Astrocyte (in vitro differentiated cells and primary cell): Measurements from ENCODE around the gene FLNC. TPM values are rescaled to one million over a fixed set of nuclear protein-coding genes. Genes with fewer than 3 reads are reported as not detected.

Experiments
- DNase-seq: peaks from one replicate; pipeline ENCODE4 v3.0.0-alpha.2; 2010; ENCODE audit warnings: low read depth
- FAIRE-seq: peaks from 2 replicates; lab custom pipeline; 2011; peaks lifted over from hg19 to GRCh38; lab: Jason Lieb, UNC
- H2AFZ ChIP-seq: 2 replicates; pipeline ENCODE4 v1.6.0; 2012; ENCODE audit warnings: low read depth, low read length, inconsistent platforms
- H3K27ac ChIP-seq: 2 replicates; pipeline ENCODE4 v1.5.1; 2011; ENCODE audit warnings: low read depth, low read length, inconsistent platforms
- H3K27me3 ChIP-seq: 2 replicates; pipeline ENCODE4 v1.6.0; 2011; ENCODE audit warnings: low read length, inconsistent platforms; ENCODE audit not compliant: insufficient read depth
- H3K36me3 ChIP-seq: 2 replicates; pipeline ENCODE4 v1.5.1; 2011; ENCODE audit warnings: low read length, inconsistent platforms; ENCODE audit not compliant: insufficient read depth
- H3K4me1 ChIP-seq: 2 replicates; pipeline ENCODE4 v1.5.1; 2011; ENCODE audit warnings: low read length, inconsistent platforms; ENCODE audit not compliant: insufficient read depth
- H3K4me2 ChIP-seq: 2 replicates; pipeline ENCODE4 v1.6.0; 2012; ENCODE audit warnings: low read length, inconsistent platforms
- H3K4me3 ChIP-seq: 2 replicates; pipeline ENCODE4 v1.5.1; 2011; ENCODE audit warnings: low read depth, mild to moderate bottlenecking, low read length, inconsistent platforms; ENCODE audit not compliant: insufficient read depth
- H3K79me2 ChIP-seq: 2 replicates; pipeline ENCODE4 v1.6.0; 2012; ENCODE audit warnings: mild to moderate bottlenecking, low read length, inconsistent platforms; ENCODE audit not compliant: insufficient read depth
- H3K9ac ChIP-seq: 2 replicates; pipeline ENCODE4 v1.6.0; 2012; ENCODE audit warnings: mild to moderate bottlenecking, low read length, inconsistent platforms
- H3K9me3 ChIP-seq: 2 replicates; pipeline ENCODE4 v1.5.1; 2012; ENCODE audit warnings: low read depth, mild to moderate bottlenecking, low read length, inconsistent platforms; ENCODE audit not compliant: insufficient read depth
- H4K20me1 ChIP-seq: 2 replicates; pipeline ENCODE4 v1.6.0; 2012; ENCODE audit warnings: low read length, inconsistent platforms; ENCODE audit not compliant: insufficient read depth
- H3K27ac Mint-ChIP-seq: one replicate; pipeline ENCODE4 v1.8.0; 2021; ENCODE audit warnings: mild to moderate bottlenecking, mixed read lengths; ENCODE audit not compliant: unreplicated experiment
- H3K27me3 Mint-ChIP-seq: one replicate; pipeline ENCODE4 v1.8.0; 2021; ENCODE audit warnings: low read depth, mixed read lengths; ENCODE audit not compliant: unreplicated experiment
- H3K36me3 Mint-ChIP-seq: one replicate; pipeline ENCODE4 v1.8.0; 2021; ENCODE audit warnings: low read depth, mixed read lengths; ENCODE audit not compliant: unreplicated experiment
- H3K4me1 Mint-ChIP-seq: one replicate; pipeline ENCODE4 v1.8.0; 2021; ENCODE audit warnings: low read depth, mixed read lengths; ENCODE audit not compliant: unreplicated experiment
- H3K4me3 Mint-ChIP-seq: one replicate; pipeline ENCODE4 v1.8.0; 2021; ENCODE audit warnings: mild to moderate bottlenecking, moderate library complexity, mixed read lengths; ENCODE audit not compliant: unreplicated experiment
- H3K9me3 Mint-ChIP-seq: one replicate; pipeline ENCODE4 v1.8.0; 2021; ENCODE audit warnings: mild to moderate bottlenecking, mixed read lengths; ENCODE audit not compliant: unreplicated experiment
- CTCF ChIP-seq: IDR thresholded peaks from 2 replicates; pipeline ENCODE4 v1.5.1; 2011; ENCODE audit warnings: low read depth, mild to moderate bottlenecking, inconsistent platforms, low read length, moderate library complexity; ENCODE audit not compliant: insufficient read depth
- EZH2 ChIP-seq: IDR thresholded peaks from 2 replicates; pipeline ENCODE4 v1.6.1; 2012; ENCODE audit warnings: mild to moderate bottlenecking, low read length, inconsistent platforms; ENCODE audit not compliant: insufficient read depth
- total RNA-seq: library from RNA; stranded (reverse); gene quantifications from 2 replicates; pipeline ENCODE4 v1.2.1, GENCODE V29; 2021

The FLNC gene
- total RNA-seq, 1 donor from 2014 or later: 364 TPM

GRCh38 chr7:128833148-128833945, 3.1 kb downstream of the FLNC start:
- Histone ChIP-seq H4K20me1 (peaks cover 70% of the 10 kb centered on the region), H3K79me2 (peaks cover 76% of the 10 kb centered on the region), H3K27me3 (no peaks in the 10 kb centered on the region), H2AFZ (no peak overlapping the region), H3K4me2 (peak overlapping the region; percentile 99), H3K27ac (peak overlapping the region; percentile 90), H3K9me3 (no peaks in the 10 kb centered on the region), H3K4me3 (peak overlapping the region; percentile 93), H3K9ac (peak overlapping the region; percentile 93), H3K36me3 (peaks cover 20% of the 10 kb centered on the region), H3K4me1 (peaks cover 58% of the 10 kb centered on the region)
- TF ChIP-seq CTCF (no peak), EZH2 (no peak)
- Mint-ChIP-seq H3K36me3 (peaks cover 11% of the 10 kb centered on the region), H3K4me1 (peaks cover 24% of the 10 kb centered on the region), H3K27ac (peak overlapping the region; percentile 91), H3K9me3 (no peaks in the 10 kb centered on the region), H3K4me3 (peak overlapping the region; percentile 95), H3K27me3 (no peaks in the 10 kb centered on the region)
- DNase-seq (peak; percentile 93), FAIRE-seq (no peak)

- Mint-ChIP-seq H3K36me3 (peaks cover 11% of the 10 kb centered on the region), H3K27me3 (no peaks in the 10 kb centered on the region), H3K9me3 (no peaks in the 10 kb centered on the region), H3K4me1 (peaks cover 19% of the 10 kb centered on the region), H3K27ac (peak overlapping the region; percentile 91), H3K4me3 (peak overlapping the region; percentile 95)
- DNase-seq: no peak
- Histone ChIP-seq H3K4me1 (peaks cover 53% of the 10 kb centered on the region), H3K9me3 (no peaks in the 10 kb centered on the region), H3K27me3 (no peaks in the 10 kb centered on the region), H4K20me1 (peaks cover 76% of the 10 kb centered on the region), H3K4me3 (peak overlapping the region; percentile 34), H3K36me3 (peaks cover 26% of the 10 kb centered on the region), H2AFZ (no peak overlapping the region), H3K9ac (peak overlapping the region; percentile 93), H3K79me2 (peaks cover 82% of the 10 kb centered on the region), H3K4me2 (peak overlapping the region; percentile 99), H3K27ac (peak overlapping the region; percentile 90)
- FAIRE-seq: no peak
- TF ChIP-seq CTCF (no peak), EZH2 (no peak)
These were observed 3.7 kb downstream of the FLNC start for GRCh38 chr7:128833946-128834325.
